ENCODE results near the gene WNT5B. TPM values are rescaled to one million over a fixed set of nuclear protein-coding genes. Genes with fewer than 3 reads are reported as not detected.
A peak's percentile ranks its signal among the peaks of the same experiment; 100 is the strongest.

The WNT5B gene
- total and polyA plus RNA-seq, 9 of the 15 experiments (the other 6 are each of a cell fraction or from before 2014, with no cell fraction given) = 0.42 to 16.8 (median 5.4) TPM

DNA sequence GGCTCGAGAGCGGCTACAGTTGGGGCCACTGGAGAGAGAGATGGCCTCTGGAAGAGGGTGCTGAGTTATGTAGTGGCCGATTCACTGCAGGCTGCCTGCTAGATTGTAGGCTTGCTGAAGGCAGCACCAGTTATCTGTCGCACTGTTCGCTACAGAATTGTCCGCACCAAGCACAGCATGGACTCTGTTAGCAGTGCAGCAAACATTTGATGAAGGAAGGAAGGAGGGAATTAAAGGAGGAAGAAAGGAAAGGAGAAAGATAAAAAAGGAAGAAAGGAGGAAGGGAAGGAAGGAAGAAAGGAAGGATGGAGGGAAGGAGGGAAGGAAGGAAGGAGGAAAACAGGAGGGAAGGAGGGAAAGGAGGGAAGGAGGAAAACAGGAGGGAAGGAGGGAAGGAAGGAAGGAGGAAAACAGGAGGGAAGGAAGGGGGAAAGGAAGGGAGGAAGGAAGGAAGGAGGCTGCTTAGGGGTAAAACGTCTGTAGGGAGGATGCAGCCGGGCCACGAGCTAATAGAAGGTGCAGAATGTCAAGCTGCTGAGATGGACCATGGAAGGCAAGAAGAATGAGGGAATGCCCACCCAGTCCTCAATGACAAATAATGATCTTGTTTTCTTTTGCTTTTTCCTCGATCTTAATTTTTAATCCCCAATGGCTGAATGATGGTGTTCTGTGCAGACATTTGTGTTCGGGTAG lies 34.6 kb downstream of the WNT5B start:
- H3K27me3 ChIP-seq (ENCODE audit: control insufficient read depth in 2 of 2, insufficient read depth in 2 of 2, low read length in 2 of 2) = no peaks in the 10 kb centered on the region
- WGBS (ENCODE audit: insufficient coverage, low coverage, missing lambda C conversion rate) = 93% methylated on average over 9 of the region's 11 CpGs
- ATAC-seq (no peak), DNase-seq (ENCODE audit: extremely low read depth in 1 of 4, low spot score in 3 of 4) (no peak), FAIRE-seq (no peak)
- H2AFZ ChIP-seq (ENCODE audit: low read depth, low read length) = 0 out of 2 replicates have a peak overlapping the region, but pooled peaks have one; percentile 76
- H3K27ac ChIP-seq (ENCODE audit: extremely low read depth, low read depth, low read length) = peak overlapping the region; percentile 77
- no TSS peak for BruUV-seq (replicated peaks)
- intact Hi-C loops (cut with micrococcal nuclease) = no loop called here
- H3K9me1 ChIP-seq (ENCODE audit: control insufficient read depth, insufficient read depth, low read length) = no peaks in the 10 kb centered on the region
- ChIA-PET POLR2A (no interaction called here), CTCF (ENCODE audit: low intra/inter-chr PET ratio) (no interaction called here)
- H3K4me3 ChIP-seq = no peak overlapping the region; the same call in 1 of the 2 replicates
- peak overlapping the region in 1 of 2 experiments; percentile 59; a peak in 1 of 4 replicates for H3K9ac ChIP-seq (ENCODE audit: insufficient read depth in 1 of 2, low read depth in 2 of 2, low read length in 2 of 2)
- TF ChIP-seq CHD4 (IDR thresholded peaks at IDR 0.05; ENCODE audit: insufficient read depth, insufficient replicate concordance, low read depth, low read length, poor library complexity, severe bottlenecking) (no peak), TRIM28 (IDR thresholded peaks at IDR 0.05) (0 out of 2 replicates have a peak, but pooled peaks have one; percentile 30), ZNF316 (IDR thresholded peaks at IDR 0.05) (peak; percentile 86), TRIM24 (IDR thresholded peaks at IDR 0.05) (peak; percentile 50 to 64), ZNF512 (tag; IDR thresholded peaks at IDR 0.05) (peak; percentile 70), XRCC3 (IDR thresholded peaks at IDR 0.05) (0 out of 2 replicates have a peak, but pooled peaks have one; percentile 12)
- TF ChIP-seq, protein P1, sequence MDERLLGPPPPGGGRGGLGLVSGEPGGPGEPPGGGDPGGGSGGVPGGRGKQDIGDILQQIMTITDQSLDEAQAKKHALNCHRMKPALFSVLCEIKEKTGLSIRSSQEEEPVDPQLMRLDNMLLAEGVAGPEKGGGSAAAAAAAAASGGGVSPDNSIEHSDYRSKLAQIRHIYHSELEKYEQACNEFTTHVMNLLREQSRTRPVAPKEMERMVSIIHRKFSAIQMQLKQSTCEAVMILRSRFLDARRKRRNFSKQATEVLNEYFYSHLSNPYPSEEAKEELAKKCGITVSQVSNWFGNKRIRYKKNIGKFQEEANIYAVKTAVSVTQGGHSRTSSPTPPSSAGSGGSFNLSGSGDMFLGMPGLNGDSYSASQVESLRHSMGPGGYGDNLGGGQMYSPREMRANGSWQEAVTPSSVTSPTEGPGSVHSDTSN (CRISPR knock-in tag; IDR thresholded peaks at IDR 0.05; ENCODE audit: low read depth) = no peak
- TF ChIP-seq, protein P1 (tag; conservative IDR thresholded peaks at IDR 0.05; ENCODE audit: low read depth) = no peak
- in situ Hi-C loops (cut with MboI) = no loop called here
- peaks cover 19 to 28% of the 10 kb centered on the region in 2 experiments for H3K4me1 ChIP-seq (replicated peaks in 1 of 2; ENCODE audit: control insufficient read depth in 2 of 2, insufficient read depth in 2 of 2, low read length in 2 of 2)
- H3K4me2 ChIP-seq (ENCODE audit: insufficient read depth, low read length) = peak overlapping the region; percentile 78
- peaks cover 2% of the 10 kb centered on the region; the same call in 1 of the 2 replicates for H3K9me3 ChIP-seq (replicated peaks; ENCODE audit: control insufficient read depth, insufficient read depth, low read depth, low read length)
- H4K20me1 ChIP-seq (replicated peaks; ENCODE audit: control insufficient read depth, insufficient read depth, low read length) = no peaks in the 10 kb centered on the region
- no peaks in the 10 kb centered on the region for H3K79me2 ChIP-seq (ENCODE audit: control insufficient read depth, insufficient read depth, low read length)
- no peaks in the 10 kb centered on the region for H3K36me3 ChIP-seq (ENCODE audit: control insufficient read depth, insufficient read depth, low read length)

Data from K562 (cell line).